Tibial nerve (tissue), 4 donors: ENCODE data around the gene L3MBTL4.

Source experiments
- CTCF ChIP-seq, 5 experiments: fragments of 200-600 bp in 3 of 5; fragments of 450-650 bp in 2 of 5; sonication (generic) in 3 of 5; IDR thresholded peaks; one replicate each; pipeline ENCODE4 v1.5.1; 2016 to 2019; ENCODE audit warnings: antibody characterized with exemption in 5 of 5, mild to moderate bottlenecking in 3 of 5, moderate library complexity in 2 of 5
- EP300 ChIP-seq, 2 donors: sonication (generic); formaldehyde crosslinking; IDR thresholded peaks; one replicate each; pipeline ENCODE4 v1.6.1; 2017; ENCODE audit warnings: antibody characterized with exemption in 2 of 2, mild to moderate bottlenecking in 1 of 2
- POLR2A ChIP-seq, 2 donors: fragments of 450-650 bp; IDR thresholded peaks; one replicate each; pipeline ENCODE4 v1.6.1; 2017; ENCODE audit warnings: antibody characterized with exemption in 2 of 2, mild to moderate bottlenecking in 2 of 2, moderate library complexity in 2 of 2

GRCh38 chr18:6397931-6398566 is 16.7 kb downstream of the L3MBTL4 start:
- TF ChIP-seq EP300 (IDR thresholded peaks at IDR 0.05) (no peak), CTCF (IDR thresholded peaks at IDR 0.05) (no peak), POLR2A (IDR thresholded peaks at IDR 0.05) (no peak)
